TTC549 (cell line): ENCODE measurements around the gene PYCARD.
"Not testable (repeated sequence)": the region's sequence is repeated elsewhere in the genome, so short reads cannot be mapped to it uniquely, and the experiment has no call there.

Experiments
- FAIRE-seq: peaks from 2 replicates; lab custom pipeline; 2012; peaks lifted over from hg19 to GRCh38; lab: Jason Lieb, UNC

PYCARD gene

DNA sequence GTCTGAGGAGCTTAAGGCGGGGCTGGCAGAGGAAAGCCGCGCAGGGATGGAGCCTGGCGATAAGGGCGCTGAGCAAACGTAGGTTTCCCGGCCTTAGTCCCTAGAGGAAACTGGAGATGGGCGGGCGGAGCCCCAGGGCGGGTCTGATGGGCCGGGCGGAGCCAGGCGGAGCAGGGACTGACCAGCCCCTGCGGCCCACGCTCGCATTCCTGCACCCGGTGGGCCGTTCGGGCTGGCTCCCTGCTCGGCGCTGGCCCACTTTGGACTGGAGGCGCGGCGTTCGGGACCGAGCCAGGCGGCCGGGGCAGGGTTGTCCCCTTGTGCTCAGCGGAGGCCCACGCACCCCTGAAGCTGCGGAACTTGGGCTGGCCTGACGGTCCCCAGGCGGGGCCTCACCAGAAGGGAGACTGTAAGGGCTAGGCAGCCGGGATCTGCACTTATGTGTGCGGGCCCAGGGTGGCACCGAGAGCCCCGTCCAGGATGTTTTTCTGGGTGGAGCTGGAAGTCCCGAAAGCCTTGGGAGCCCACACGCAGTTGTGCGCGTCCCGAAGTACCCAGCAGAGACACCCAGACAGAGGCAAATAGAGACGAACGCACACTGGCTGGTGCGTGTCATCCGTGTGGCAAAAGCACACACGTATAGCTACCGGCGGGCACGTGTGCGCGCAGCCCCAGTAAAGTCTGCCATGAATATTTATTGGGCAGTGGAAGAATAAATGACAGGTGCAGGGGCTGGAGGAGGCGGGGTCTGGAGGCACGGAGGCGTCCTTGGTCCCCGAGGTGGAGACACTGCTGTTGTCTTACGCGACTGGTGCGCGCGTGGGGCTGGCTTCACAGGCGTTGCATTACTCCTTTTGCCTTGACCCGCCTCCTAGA, 13.0 kb upstream of the PYCARD start:
- FAIRE-seq: no peak

DNA sequence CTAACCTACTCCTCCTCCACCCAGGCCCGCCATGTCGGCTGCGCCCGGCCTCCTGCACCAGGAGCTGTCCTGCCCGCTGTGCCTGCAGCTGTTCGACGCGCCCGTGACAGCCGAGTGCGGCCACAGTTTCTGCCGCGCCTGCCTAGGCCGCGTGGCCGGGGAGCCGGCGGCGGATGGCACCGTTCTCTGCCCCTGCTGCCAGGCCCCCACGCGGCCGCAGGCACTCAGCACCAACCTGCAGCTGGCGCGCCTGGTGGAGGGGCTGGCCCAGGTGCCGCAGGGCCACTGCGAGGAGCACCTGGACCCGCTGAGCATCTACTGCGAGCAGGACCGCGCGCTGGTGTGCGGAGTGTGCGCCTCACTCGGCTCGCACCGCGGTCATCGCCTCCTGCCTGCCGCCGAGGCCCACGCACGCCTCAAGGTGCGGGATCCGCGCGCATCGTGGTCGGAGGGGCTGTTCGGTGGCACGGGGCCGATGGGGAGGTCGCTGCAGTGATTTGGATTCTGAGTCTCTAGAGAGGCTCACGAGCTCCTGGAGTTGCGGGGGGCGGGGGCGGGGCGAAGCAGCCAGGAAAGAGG, 12.2 kb upstream of the PYCARD start:
- FAIRE-seq: no peak

- FAIRE-seq: no peak
Observed at GRCh38 chr16:31213877-31214707, 11.5 kb upstream of the PYCARD start, which contains the start of gene TRIM72. Gene TRIM72, plus strand, starts transcription at chr16:31214119. Its CDS starts 620 bp downstream, at chr16:31214739.

DNA sequence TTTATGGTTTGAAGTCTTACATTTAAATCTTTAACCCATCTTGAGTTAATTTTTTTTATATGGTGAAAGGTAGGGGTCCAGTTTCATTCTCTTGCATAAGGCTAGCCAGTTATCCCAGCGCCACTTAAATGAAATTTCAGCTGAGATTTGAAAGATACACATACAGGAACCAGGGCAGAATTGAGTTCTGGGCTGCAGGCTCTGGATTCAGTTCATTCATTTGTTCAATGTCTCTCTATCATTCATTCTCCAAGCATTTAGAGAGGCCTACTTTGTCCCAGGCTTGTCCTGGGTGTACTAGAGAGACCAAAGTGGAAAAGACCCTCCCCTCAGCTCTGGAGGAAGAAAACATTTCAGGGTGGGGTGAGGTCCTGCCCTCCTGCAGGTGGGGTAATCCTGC, 10.8 kb upstream of the PYCARD start:
- no peak for FAIRE-seq

DNA sequence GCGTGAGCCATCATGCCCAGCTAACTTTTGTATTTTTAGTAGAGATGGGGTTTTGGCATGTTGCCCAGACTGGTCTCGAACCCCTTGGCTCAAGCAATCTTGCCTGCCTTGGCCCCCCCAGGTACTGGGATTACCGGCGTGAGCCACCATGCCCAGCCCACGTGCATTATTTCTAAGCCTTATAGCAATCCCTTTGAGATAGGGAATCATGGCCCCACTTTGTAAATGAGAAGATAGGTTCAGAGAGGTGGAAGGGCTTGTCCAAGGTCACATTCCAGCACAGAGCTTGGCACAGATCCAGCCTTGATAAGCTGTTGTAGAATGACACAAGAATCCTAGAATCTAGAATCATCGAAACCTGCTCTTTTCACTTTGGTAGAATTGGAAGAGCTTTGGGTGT, 4.2 kb upstream of the PYCARD start:
- FAIRE-seq: no peak

- no peak for FAIRE-seq
Observed at GRCh38 chr16:31204871-31205666, 2.5 kb upstream of the PYCARD start.

- no peak for FAIRE-seq
Observed at GRCh38 chr16:31201582-31202413, 762 bp downstream of the PYCARD start.

GRCh38 chr16:31200821-31201568, 1.6 kb downstream of the PYCARD start:
- no peak for FAIRE-seq

DNA sequence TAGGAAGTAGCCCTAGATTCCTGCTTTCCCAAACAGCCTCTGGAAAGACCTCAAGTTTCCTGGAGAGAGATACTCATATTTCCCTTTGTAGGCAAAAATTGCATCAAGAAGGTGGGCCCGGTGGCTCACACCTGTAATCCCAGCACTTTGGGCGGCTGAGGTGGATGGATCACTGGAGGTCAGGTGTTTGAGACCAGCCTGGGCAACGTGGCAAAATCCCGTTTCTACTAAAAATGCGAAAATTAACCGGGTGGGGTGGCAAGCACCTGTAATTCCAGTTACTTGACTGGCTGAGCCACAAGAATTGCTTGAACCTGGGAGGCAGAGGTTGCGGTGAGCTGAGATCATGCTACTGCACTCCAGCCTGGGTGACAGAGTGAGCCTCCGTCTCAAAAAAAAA, 2.4 kb downstream of the PYCARD start:
- not testable (repeated sequence) for FAIRE-seq

DNA sequence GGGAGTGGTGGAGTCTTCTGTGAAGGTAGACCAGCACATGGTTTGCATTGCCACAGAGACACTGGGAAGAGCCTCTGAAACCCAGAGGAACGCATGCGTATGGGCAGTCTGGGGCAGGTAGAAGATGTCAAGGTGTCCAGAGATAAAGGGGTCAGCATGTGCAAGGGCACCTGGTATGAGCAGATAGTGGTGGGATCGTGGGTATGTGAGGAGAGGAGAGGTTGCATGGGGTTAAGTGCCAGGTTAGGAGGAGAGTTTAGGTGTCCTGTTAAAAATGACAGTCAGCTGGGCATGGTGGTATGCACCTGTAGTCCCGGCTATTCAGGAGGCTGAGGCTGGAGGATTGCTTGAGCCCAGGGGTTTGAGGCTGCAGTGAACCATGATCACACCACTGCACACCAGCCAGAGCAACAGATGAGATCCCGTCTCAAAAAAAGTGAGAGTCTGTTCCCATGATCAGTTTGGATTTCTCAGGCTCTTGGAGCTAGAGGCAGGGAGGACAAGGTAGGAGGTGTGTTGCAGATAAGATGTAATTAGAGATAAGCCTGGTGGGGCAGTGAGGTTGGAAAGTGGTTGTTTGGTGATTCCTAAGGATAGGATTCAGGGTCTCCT, 3.0 kb downstream of the PYCARD start:
- FAIRE-seq: no peak

DNA sequence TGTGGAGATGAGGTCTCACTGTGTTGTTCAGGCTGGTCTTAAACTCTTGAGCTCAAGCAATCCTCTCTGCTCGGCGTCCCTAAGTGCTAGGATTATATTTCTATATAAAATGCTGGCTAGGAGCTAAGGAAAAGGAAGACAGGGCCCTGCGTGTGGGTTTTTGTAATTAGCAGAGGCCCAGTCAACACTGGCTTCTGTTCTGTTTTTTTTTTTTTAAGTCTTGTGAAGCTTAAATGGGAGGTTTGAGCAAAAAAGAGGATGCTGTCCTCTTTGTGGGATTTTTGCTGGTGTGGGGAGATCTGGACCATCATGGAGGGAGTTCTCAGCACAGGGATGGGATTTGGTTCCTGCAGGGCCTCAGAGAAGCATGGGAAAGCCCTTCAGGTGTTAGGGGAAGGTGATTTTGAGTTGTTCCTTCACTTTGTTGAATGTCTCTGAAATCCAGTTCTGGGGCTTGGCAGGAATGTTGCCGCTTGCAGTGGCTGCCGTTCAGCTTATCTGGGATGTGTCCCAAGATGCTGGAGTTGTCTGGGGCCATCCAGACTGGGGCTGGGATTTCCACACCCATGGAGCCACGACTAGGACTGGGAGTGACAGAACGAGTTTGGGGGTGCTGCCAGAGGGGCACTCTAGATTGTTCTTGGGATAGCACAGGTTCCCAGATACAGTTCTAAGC, 4.2 kb downstream of the PYCARD start:
- FAIRE-seq: no peak

DNA sequence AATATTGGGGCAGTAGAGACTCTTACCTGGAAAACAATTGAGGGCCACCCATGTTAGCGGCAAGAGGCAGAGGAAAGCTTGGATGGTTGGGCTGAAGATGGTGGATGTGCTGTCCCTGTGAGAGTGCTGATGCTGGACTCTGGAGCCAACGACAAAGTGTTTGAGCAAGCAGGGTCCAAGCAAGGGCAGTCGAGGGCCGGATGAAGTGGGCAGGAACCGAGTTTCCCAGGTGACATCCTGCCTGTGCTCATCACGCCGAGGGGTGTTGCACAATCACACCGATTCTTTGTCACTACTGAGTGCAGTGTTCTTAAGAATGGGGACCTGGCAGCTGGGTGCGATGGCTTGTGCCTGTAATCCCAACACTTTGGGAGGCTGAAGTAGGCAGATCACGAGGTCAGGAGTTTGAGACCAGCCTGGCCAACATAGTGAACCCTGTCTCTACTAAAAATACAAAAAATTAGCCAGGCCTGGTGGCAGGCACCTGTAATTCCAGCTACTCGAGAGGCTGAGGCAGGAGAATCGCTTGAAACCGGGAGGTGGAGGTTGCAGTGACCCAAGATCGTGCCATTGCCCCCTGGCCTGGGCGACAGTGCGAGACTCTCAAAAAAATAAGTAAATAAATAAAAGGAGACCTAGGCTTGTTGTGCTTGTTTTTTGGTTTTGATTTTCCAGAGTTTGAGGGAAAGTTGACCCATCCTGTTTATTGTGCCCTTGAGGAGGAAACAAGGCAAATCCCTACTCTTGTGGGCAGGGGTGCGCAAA, 6.1 kb downstream of the PYCARD start:
- FAIRE-seq: no peak

GRCh38 chr16:31195861-31196260, 6.7 kb downstream of the PYCARD start:
- FAIRE-seq: not testable (repeated sequence)

- no peak for FAIRE-seq
Observed at GRCh38 chr16:31194898-31195297, 7.7 kb downstream of the PYCARD start.

- FAIRE-seq: no peak
Observed at GRCh38 chr16:31193874-31194273, 8.7 kb downstream of the PYCARD start.

GRCh38 chr16:31192856-31193642, 9.5 kb downstream of the PYCARD start:
- no peak for FAIRE-seq

- FAIRE-seq: no peak
Observed at GRCh38 chr16:31191697-31192428, 10.7 kb downstream of the PYCARD start.
